Skeletal muscle tissue (tissue), 4 donors: ENCODE measurements around the gene PKD1. TPM values are rescaled to one million over a fixed set of nuclear protein-coding genes. Genes with fewer than 3 reads are reported as not detected.

ENCODE experiments used
- H3K27ac ChIP-seq: one replicate; pipeline ENCODE4 v1.7.0; 2013; ENCODE audit warnings: mild to moderate bottlenecking, low read depth, low read length, inconsistent platforms
- H3K27me3 ChIP-seq, 3 donors: one replicate each; pipeline ENCODE4 v1.7.0; 2013; ENCODE audit warnings: low read length in 3 of 3; ENCODE audit not compliant: control insufficient read depth in 3 of 3, insufficient read depth in 3 of 3
- H3K36me3 ChIP-seq, 3 donors: one replicate each; pipeline ENCODE4 v1.7.0; 2013; ENCODE audit warnings: low read length in 3 of 3; ENCODE audit not compliant: control insufficient read depth in 3 of 3, insufficient read depth in 3 of 3
- H3K4me1 ChIP-seq, 3 donors: one replicate each; pipeline ENCODE4 v1.7.0; 2013; ENCODE audit warnings: low read length in 3 of 3, mild to moderate bottlenecking in 3 of 3; ENCODE audit not compliant: control insufficient read depth in 3 of 3, insufficient read depth in 3 of 3
- H3K4me3 ChIP-seq, 3 donors: one replicate each; pipeline ENCODE4 v1.7.0; 2013; ENCODE audit warnings: low read length in 3 of 3
- H3K9ac ChIP-seq, 3 donors: one replicate each; pipeline ENCODE4 v1.7.0; 2013; ENCODE audit warnings: low read length in 3 of 3, mild to moderate bottlenecking in 3 of 3, moderate library complexity in 2 of 3, low read depth in 1 of 3
- H3K9me3 ChIP-seq, 3 donors: one replicate each; pipeline ENCODE4 v1.7.0; 2013; ENCODE audit warnings: low read length in 3 of 3; ENCODE audit not compliant: control insufficient read depth in 3 of 3
- total RNA-seq: library from RNA; depleted of rRNA; stranded (reverse); fragments of >200 nt; gene quantifications from one replicate; pipeline ENCODE4 v1.2.3, GENCODE V29; 2014
- donor health status: Osteomylitis.

Gene PKD1
- total RNA-seq, 1 donor from 2014 or later, result 88.7 TPM

GRCh38 chr16:2045965-2046892 lies 89.5 kb downstream of the PKD1 start:
- Histone ChIP-seq H3K4me1 (peaks cover 24 to 55% (median 44%) of the 10 kb centered on the region in 3 donors), H3K9ac (peak overlapping the region in 1 of 3 donors; percentile 88), H3K27ac (no peak overlapping the region)

GRCh38 chr16:2044541-2044940 lies 91.2 kb downstream of the PKD1 start:
- Histone ChIP-seq H3K4me1 (peaks cover 39 to 70% (median 61%) of the 10 kb centered on the region in 3 donors), H3K4me3 (no peak overlapping the region), H3K27me3 (no peaks in the 10 kb centered on the region), H3K9me3 (no peaks in the 10 kb centered on the region), H3K27ac (no peak overlapping the region), H3K9ac (no peak overlapping the region), H3K36me3 (peaks cover 0 to 3% (median 3%) of the 10 kb centered on the region in 3 donors)

More at GRCh38 chr16:2045965-2046892, 89.5 kb downstream of the PKD1 start:
- Histone ChIP-seq H3K9me3 (no peaks in the 10 kb centered on the region), H3K36me3 (peaks cover under 1 to 4% (median 4%) of the 10 kb centered on the region in 3 donors), H3K4me3 (peak overlapping the region in 1 of 3 donors; percentile 13), H3K27me3 (no peaks in the 10 kb centered on the region)

GRCh38 chr16:2043667-2044451 lies 91.8 kb downstream of the PKD1 start:
- Histone ChIP-seq H3K27me3 (no peaks in the 10 kb centered on the region), H3K9ac (peak overlapping the region in 1 of 3 donors; percentile 45), H3K36me3 (peaks cover 0 to 3% (median 3%) of the 10 kb centered on the region in 3 donors), H3K4me3 (no peak overlapping the region), H3K9me3 (no peaks in the 10 kb centered on the region), H3K27ac (no peak overlapping the region), H3K4me1 (peaks cover 45 to 72% (median 63%) of the 10 kb centered on the region in 3 donors)

GRCh38 chr16:2042986-2043666 lies 92.6 kb downstream of the PKD1 start:
- no peak overlapping the region for H3K27ac ChIP-seq

GRCh38 chr16:2042171-2042985 lies 93.3 kb downstream of the PKD1 start:
- peak overlapping the region in 1 of 3 donors; percentile 1 for H3K9ac ChIP-seq
- H3K27ac ChIP-seq, result no peak overlapping the region
- peaks cover 49 to 74% (median 68%) of the 10 kb centered on the region in 3 donors for H3K4me1 ChIP-seq
- no peaks in the 10 kb centered on the region for H3K27me3 ChIP-seq
- peaks cover 0 to 7% (median 5%) of the 10 kb centered on the region in 3 donors for H3K36me3 ChIP-seq
- no peaks in the 10 kb centered on the region for H3K9me3 ChIP-seq
- no peak overlapping the region for H3K4me3 ChIP-seq

More at GRCh38 chr16:2042986-2043666, 92.6 kb downstream of the PKD1 start:
- Histone ChIP-seq H3K36me3 (peaks cover 0 to 3% (median 3%) of the 10 kb centered on the region in 3 donors), H3K4me3 (no peak overlapping the region), H3K9ac (no peak overlapping the region), H3K9me3 (no peaks in the 10 kb centered on the region), H3K4me1 (peaks cover 41 to 70% (median 62%) of the 10 kb centered on the region in 3 donors), H3K27me3 (no peaks in the 10 kb centered on the region)

GRCh38 chr16:2040787-2041522 lies 94.7 kb downstream of the PKD1 start:
- peak overlapping the region in 2 of 3 donors; percentile 47 to 66 for H3K9ac ChIP-seq
- no peaks in the 10 kb centered on the region for H3K27me3 ChIP-seq
- peaks cover 0 to 13% (median 8%) of the 10 kb centered on the region in 3 donors for H3K36me3 ChIP-seq
- H3K4me1 ChIP-seq, result peaks cover 45 to 76% (median 69%) of the 10 kb centered on the region in 3 donors
- H3K9me3 ChIP-seq, result no peaks in the 10 kb centered on the region
- H3K27ac ChIP-seq, result peak overlapping the region; percentile 68
- H3K4me3 ChIP-seq, result no peak overlapping the region

- H3K36me3 ChIP-seq, result peaks cover 0 to 13% (median 5%) of the 10 kb centered on the region in 3 donors
- peak overlapping the region in 1 of 3 donors; percentile 22 for H3K4me3 ChIP-seq
- H3K27ac ChIP-seq, result peak overlapping the region; percentile 68
- H3K9me3 ChIP-seq, result no peaks in the 10 kb centered on the region
- H3K9ac ChIP-seq, result peak overlapping the region in 2 of 3 donors; percentile 32 to 66
- H3K27me3 ChIP-seq, result no peaks in the 10 kb centered on the region
- peaks cover 44 to 79% (median 72%) of the 10 kb centered on the region in 3 donors for H3K4me1 ChIP-seq
These were observed 95.5 kb downstream of the PKD1 start for GRCh38 chr16:2040041-2040786.
